ENCODE measurements around the gene RAB11FIP3.

- TF ChIP-seq, protein P1, sequence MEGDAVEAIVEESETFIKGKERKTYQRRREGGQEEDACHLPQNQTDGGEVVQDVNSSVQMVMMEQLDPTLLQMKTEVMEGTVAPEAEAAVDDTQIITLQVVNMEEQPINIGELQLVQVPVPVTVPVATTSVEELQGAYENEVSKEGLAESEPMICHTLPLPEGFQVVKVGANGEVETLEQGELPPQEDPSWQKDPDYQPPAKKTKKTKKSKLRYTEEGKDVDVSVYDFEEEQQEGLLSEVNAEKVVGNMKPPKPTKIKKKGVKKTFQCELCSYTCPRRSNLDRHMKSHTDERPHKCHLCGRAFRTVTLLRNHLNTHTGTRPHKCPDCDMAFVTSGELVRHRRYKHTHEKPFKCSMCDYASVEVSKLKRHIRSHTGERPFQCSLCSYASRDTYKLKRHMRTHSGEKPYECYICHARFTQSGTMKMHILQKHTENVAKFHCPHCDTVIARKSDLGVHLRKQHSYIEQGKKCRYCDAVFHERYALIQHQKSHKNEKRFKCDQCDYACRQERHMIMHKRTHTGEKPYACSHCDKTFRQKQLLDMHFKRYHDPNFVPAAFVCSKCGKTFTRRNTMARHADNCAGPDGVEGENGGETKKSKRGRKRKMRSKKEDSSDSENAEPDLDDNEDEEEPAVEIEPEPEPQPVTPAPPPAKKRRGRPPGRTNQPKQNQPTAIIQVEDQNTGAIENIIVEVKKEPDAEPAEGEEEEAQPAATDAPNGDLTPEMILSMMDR (IDR thresholded peaks at IDR 0.05), result no peak
- TF ChIP-seq POLR2A (IDR thresholded peaks at IDR 0.05) (no peak), POLR2AphosphoS5 (IDR thresholded peaks at IDR 0.05) (no peak)
These were observed 45.3 kb upstream of the RAB11FIP3 start for GRCh38 chr16:379961-380761.

Data from prostate gland (tissue), 2 donors.